AG04450 (cell line): ENCODE data around the gene DMPK. TPM values are rescaled to one million over a fixed set of nuclear protein-coding genes. Genes with fewer than 3 reads are reported as not detected.

Experiments used
- CTCF ChIA-PET: fragments of 300-600, 350-600 bp; formaldehyde crosslinking; extraction: SDS; loops from one replicate; lab custom pipeline; 2022; ENCODE audit warnings: antibody characterized with exemption, inconsistent platforms; lab: Charles Lee
- POLR2A ChIA-PET: fragments of 350-600 bp; formaldehyde crosslinking; extraction: SDS; loops from one replicate; lab custom pipeline; 2021; ENCODE audit warnings: antibody characterized with exemption, inconsistent platforms; lab: Yijun Ruan, JAX
- DNase-seq: peaks from one replicate; pipeline ENCODE4 v3.0.0-alpha.2; 2011; ENCODE audit warnings: low read depth, low spot score
- H3K27ac ChIP-seq: one replicate; pipeline ENCODE4 v1.5.1; 2012; ENCODE audit warnings: low read depth, low read length, control low read depth
- H3K27me3 ChIP-seq: one replicate; pipeline ENCODE4 v1.6.0; 2012; ENCODE audit warnings: low read length; ENCODE audit not compliant: control insufficient read depth, insufficient read depth
- H3K4me3 ChIP-seq: 2 replicates; pipeline ENCODE4 v1.5.1; 2011; ENCODE audit warnings: mild to moderate bottlenecking, low read depth, low read length, control low read depth
- H3K9me3 ChIP-seq: 2 replicates; pipeline ENCODE4 v1.5.1; 2012; ENCODE audit warnings: low read length; ENCODE audit not compliant: control insufficient read depth, insufficient read depth
- CTCF ChIP-seq: IDR thresholded peaks from 2 replicates; pipeline ENCODE4 v1.5.1; 2011; ENCODE audit warnings: low read depth, low read length, control low read depth, inconsistent platforms
- polyA plus RNA-seq: library from polyadenylated mRNA; depleted of rRNA; stranded (reverse); fragments of >200 nt; gene quantifications from 2 replicates; pipeline ENCODE4 v1.2.3, GENCODE V29; 2011

The DMPK gene
- polyA plus RNA-seq, 1 experiment, result 24.5 TPM

- Histone ChIP-seq H3K27ac (peak overlapping the region; percentile 78), H3K27me3 (no peaks in the 10 kb centered on the region), H3K9me3 (no peaks in the 10 kb centered on the region; the same call in 1 of the 2 replicates), H3K4me3 (peak overlapping the region; percentile 67)
- POLR2A ChIA-PET, result interaction anchor here (0.8 to 4.7 kb wide), 10 partner anchors 15 to 115 kb away, joined by 3 to 50 read pairs (median 10); partner anchors contain the start of genes DMPK, DMWD, FBXO46 and QPCTL
- DNase-seq, result no peak
- no peak for TF ChIP-seq CTCF
- CTCF ChIA-PET, result interaction anchor here (0.9 to 1.4 kb wide), 2 partner anchors 36 to 76 kb away, joined by 3 to 6 read pairs; partner anchors contain the start of gene QPCTL
Measured at GRCh38 chr19:45767881-45768654, 14.2 kb downstream of the DMPK start.

GRCh38 chr19:45767410-45767880, 14.8 kb downstream of the DMPK start:
- TF ChIP-seq CTCF, result no peak
- Histone ChIP-seq H3K27me3 (no peaks in the 10 kb centered on the region), H3K4me3 (peak overlapping the region; percentile 67), H3K27ac (peak overlapping the region; percentile 91), H3K9me3 (no peaks in the 10 kb centered on the region; the same call in 1 of the 2 replicates)
- peak; percentile 69 for DNase-seq
- ChIA-PET POLR2A (interaction anchor here (0.8 to 4.7 kb wide), 8 partner anchors 14 to 114 kb away, joined by 4 to 50 read pairs (median 10); partner anchors contain the start of genes DMPK, FBXO46, QPCTL and SNRPD2), CTCF (interaction anchor here (0.9 to 1.4 kb wide), 2 partner anchors 35 to 75 kb away, joined by 3 to 6 read pairs; partner anchors contain the start of gene QPCTL)

GRCh38 chr19:45766869-45767346, 15.4 kb downstream of the DMPK start:
- ChIA-PET POLR2A (interaction anchor here (0.8 to 4.7 kb wide), 7 partner anchors 13 to 74 kb away, joined by 4 to 50 read pairs (median 10); partner anchors contain the start of genes DMPK, FBXO46, QPCTL and SNRPD2), CTCF (interaction anchor here (1.4 kb wide), 1 partner anchor 74 kb away, joined by 6 read pairs; the partner anchor contains the start of gene QPCTL)
- no peak for TF ChIP-seq CTCF
- no peak for DNase-seq
- Histone ChIP-seq H3K4me3 (peak overlapping the region; percentile 67), H3K27me3 (no peaks in the 10 kb centered on the region), H3K9me3 (no peaks in the 10 kb centered on the region; the same call in 1 of the 2 replicates), H3K27ac (peak overlapping the region; percentile 91)

- no peaks in the 10 kb centered on the region; the same call in 1 of the 2 replicates for H3K9me3 ChIP-seq
- peak overlapping the region; percentile 91 for H3K27ac ChIP-seq
- TF ChIP-seq CTCF, result no peak
- no peaks in the 10 kb centered on the region for H3K27me3 ChIP-seq
- no peak for DNase-seq
- ChIA-PET CTCF (no interaction called here), POLR2A (interaction anchor here (1.0 to 4.7 kb wide), 5 partner anchors 13 to 74 kb away, joined by 7 to 50 read pairs (median 27); partner anchors contain the start of genes FBXO46, QPCTL and SNRPD2)
- peak overlapping the region; percentile 67 for H3K4me3 ChIP-seq
Measured at GRCh38 chr19:45766296-45766868, 15.9 kb downstream of the DMPK start.
